GM21529 (cell line): ENCODE data around the gene TBCC.
A peak's percentile ranks its signal among the peaks of the same experiment; 100 is the strongest.

Source experiments
- ATAC-seq: cut with Tn5 transposase; IDR thresholded peaks from one replicate; pipeline ENCODE4 v1.9.1; 2021; ENCODE audit not compliant: unreplicated experiment

Gene TBCC

GRCh38 chr6:42771741-42772100 lies 25.8 kb upstream of the TBCC start:
- ATAC-seq: no peak

GRCh38 chr6:42769836-42770235 lies 23.9 kb upstream of the TBCC start:
- no peak for ATAC-seq

- no peak for ATAC-seq
These were observed 23.1 kb upstream of the TBCC start for GRCh38 chr6:42769051-42769450.

GRCh38 chr6:42766163-42766670 lies 20.3 kb upstream of the TBCC start:
- ATAC-seq: no peak

DNA sequence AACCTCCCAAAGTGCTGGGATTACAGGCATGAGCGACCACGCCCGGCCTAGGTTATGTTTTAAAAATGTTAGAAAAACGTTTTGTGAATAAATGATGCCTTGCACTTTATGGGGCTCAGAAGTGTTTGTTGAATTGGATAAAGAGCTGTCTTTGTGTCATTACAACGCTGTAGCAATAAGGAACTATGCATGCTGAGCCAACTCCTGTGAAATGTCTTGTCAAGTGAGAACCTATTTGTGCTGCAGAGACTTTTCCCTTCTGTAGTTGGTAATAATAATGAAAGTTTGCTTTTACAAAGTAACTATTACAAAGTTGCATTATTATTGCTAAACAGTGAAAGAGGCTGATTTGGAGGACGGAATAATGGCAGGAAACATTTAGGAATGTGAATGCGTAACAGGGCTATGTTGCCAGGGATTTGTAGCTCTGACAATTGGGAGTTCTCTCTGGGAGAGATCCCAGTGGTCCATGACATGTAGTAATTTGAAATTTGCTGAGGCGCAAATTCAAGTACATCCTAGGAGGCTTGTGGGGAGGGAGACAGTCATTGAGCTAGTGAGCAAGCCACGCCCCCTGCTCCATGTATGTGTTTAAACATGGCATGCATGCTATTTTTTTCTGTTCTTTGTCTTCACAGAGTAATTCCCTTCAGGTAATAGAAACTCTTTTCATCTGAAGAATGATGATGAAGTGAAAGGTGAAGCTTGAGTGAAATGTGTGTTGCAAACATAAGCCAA lies 19.2 kb upstream of the TBCC start:
- ATAC-seq: no peak

GRCh38 chr6:42762950-42763349 lies 17.0 kb upstream of the TBCC start:
- no peak for ATAC-seq

- ATAC-seq: no peak
These were observed 16.5 kb upstream of the TBCC start for GRCh38 chr6:42762426-42762859.

- no peak for ATAC-seq
These were observed 15.6 kb upstream of the TBCC start for GRCh38 chr6:42761287-42762067.

GRCh38 chr6:42758756-42759430 lies 13.0 kb upstream of the TBCC start:
- no peak for ATAC-seq

DNA sequence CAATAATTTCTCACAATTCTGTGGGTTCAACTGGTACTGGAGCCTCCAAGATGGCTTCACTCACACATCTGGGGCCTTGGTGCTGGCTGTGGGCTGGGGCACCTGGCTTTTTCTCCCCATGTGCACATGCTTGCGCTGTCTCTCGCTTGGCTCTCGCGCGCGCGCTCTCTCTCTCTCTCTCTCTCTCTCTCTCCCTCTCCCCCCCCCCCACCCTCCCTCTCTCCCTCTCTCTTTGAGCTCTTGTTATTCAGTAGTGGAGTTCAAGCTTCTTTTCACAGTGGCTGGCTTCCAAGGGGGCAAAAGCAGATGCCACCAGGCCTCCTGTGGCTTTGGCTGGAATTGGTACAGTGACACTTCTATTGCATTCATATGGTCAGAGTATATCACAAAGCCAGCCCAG lies 10.8 kb upstream of the TBCC start:
- no peak for ATAC-seq

GRCh38 chr6:42754759-42755158 lies 8.9 kb upstream of the TBCC start:
- no peak for ATAC-seq

- no peak for ATAC-seq
These were observed 5.2 kb upstream of the TBCC start for GRCh38 chr6:42751055-42751454.

DNA sequence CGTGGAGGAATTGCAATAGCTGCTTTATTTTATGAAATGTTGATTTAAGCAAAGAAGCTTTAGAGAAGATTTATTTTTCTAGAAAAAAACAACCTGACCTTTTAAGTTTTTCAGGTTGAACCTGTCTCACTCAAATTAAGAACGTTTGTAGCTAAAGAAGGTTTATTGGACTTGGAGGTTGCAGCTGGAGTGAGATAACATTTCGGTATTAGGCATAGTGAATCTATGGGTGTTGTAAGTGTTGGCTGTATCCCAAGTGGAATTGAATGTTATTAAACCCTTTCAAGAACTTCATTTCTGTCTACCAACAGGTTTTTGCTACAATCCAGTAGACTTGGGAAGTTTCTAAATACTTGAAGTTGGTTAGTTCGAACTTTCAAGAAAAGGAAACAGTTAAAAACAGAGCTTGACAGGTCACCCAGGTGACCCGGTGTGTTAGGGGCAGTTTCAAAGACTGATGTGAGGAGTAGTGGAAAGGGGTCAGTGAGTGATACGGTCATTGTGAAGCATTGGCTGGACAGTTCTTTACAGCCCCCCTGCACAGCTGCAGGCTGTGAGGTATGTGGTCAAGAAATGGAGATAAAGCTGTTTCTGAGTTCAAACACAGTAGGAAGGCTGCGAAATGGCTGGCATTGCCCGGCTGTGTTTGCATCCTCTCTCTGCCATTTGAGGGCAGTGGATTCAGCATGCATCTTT lies 2.4 kb upstream of the TBCC start:
- no peak for ATAC-seq

GRCh38 chr6:42746463-42747391 lies 824 bp upstream of the TBCC start:
- peak; percentile 49 for ATAC-seq

- no peak for ATAC-seq
These were observed 742 bp downstream of the TBCC start for GRCh38 chr6:42745083-42745639.

GRCh38 chr6:42744351-42744893 lies 1.5 kb downstream of the TBCC start:
- no peak for ATAC-seq

- no peak for ATAC-seq
These were observed 3.6 kb downstream of the TBCC start for GRCh38 chr6:42742116-42742894.

DNA sequence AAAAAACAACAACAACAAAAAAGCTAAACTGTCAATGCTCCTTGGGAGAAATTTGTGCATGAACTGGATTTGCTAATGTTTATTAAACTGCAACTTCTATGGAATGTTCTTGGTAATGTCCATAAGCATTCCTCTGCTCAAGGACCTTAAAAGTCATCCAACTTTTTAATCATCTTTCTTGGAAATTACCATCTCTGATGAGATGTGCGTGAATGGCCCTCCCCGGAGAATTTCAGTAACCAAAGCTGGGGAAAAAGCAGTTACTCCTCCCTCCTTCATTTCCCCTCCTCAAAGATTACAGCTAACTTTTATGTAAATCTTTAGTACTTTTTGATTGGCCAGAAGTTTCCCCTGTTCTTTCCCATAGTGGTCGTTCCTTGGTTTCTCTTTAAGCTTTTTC lies 5.2 kb downstream of the TBCC start:
- ATAC-seq: no peak

DNA sequence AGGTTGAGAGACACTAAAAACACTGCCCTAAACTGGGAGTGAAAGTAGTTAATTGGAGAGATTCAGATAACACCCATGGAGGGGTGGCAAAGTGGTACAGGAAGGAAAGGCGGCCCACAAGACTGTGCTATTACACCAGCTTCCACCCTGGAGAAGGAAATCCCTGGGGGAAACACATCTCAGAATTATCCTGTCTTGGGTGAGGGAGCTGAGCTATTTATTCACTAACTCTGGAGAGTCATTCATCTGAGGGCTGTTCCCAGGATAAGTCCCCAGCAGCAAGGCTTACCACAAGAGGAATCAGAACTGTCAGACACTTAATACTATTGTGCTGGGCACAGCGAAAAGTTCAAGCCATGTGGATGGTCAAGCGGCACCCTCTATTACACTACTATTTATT lies 9.9 kb downstream of the TBCC start:
- ATAC-seq: no peak
